HFF-Myc (cell line): ENCODE results near the gene DMD.

Experiments
- DNase-seq: peaks from one replicate; pipeline ENCODE4 v3.0.0-alpha.2; 2011; ENCODE audit warnings: low read depth; ENCODE audit errors: extremely low read depth
- H3K4me3 ChIP-seq: replicated peaks from 2 replicates; pipeline ENCODE4 v1.5.1; 2011; ENCODE audit warnings: low read depth, mild to moderate bottlenecking, control low read depth, low read length
- TF ChIP-seq, protein P1 (sequence below): IDR thresholded peaks from 2 replicates; pipeline ENCODE4 v1.5.1; 2012; ENCODE audit warnings: mild to moderate bottlenecking, low read depth, low read length, control low read depth; ENCODE audit errors: missing control alignments

The DMD gene

DNA sequence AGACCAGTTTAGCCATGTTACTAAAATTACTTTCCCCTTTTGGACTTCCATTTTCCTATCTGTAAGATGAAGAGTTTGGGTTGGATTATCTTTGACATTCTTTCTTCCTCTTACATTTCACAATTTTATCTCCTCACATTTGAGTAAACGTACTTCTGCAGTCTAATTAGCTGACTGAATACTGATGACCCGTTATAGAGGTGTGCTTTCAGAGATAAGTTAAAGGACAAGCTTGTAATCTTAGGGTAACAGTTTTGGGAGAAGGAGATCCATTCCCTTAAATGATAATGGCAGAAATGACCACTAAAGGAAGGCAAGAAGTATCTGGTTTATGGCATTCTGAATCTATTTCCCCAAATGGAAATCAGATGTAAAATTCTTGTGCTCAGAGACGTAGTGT lies 1916.9 kb downstream of the DMD start:
- no peak overlapping the region for H3K4me3 ChIP-seq
- TF ChIP-seq, protein P1, sequence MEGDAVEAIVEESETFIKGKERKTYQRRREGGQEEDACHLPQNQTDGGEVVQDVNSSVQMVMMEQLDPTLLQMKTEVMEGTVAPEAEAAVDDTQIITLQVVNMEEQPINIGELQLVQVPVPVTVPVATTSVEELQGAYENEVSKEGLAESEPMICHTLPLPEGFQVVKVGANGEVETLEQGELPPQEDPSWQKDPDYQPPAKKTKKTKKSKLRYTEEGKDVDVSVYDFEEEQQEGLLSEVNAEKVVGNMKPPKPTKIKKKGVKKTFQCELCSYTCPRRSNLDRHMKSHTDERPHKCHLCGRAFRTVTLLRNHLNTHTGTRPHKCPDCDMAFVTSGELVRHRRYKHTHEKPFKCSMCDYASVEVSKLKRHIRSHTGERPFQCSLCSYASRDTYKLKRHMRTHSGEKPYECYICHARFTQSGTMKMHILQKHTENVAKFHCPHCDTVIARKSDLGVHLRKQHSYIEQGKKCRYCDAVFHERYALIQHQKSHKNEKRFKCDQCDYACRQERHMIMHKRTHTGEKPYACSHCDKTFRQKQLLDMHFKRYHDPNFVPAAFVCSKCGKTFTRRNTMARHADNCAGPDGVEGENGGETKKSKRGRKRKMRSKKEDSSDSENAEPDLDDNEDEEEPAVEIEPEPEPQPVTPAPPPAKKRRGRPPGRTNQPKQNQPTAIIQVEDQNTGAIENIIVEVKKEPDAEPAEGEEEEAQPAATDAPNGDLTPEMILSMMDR = no peak
- DNase-seq = no peak

DNA sequence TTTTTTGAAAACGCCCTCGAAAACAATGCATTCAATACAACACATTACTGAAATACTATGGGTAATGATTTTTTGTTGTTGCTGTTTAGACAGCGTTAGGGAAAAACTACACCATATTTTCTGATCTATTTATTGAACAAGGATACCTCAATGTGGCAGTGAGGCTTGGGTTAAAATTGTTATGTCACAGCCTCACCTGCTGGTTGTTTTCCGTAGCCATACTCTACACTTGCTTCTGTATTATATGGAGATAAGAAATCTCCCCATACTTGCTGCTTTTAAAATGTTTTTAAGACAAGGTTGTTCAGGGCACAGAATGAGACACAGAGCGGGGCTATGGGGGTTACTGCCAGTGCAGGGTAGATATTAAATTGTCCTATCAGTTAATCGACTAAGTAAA lies 1917.9 kb downstream of the DMD start:
- DNase-seq = no peak
- H3K4me3 ChIP-seq = no peak overlapping the region
- TF ChIP-seq, protein P1 = peak; percentile 8

GRCh38 chrX:31291131-31291530 lies 1920.2 kb downstream of the DMD start:
- TF ChIP-seq, protein P1 = no peak
- H3K4me3 ChIP-seq = no peak overlapping the region
- no peak for DNase-seq

GRCh38 chrX:31287861-31288260 lies 1923.5 kb downstream of the DMD start:
- TF ChIP-seq, protein P1 = no peak
- H3K4me3 ChIP-seq = no peak overlapping the region
- no peak for DNase-seq

DNA sequence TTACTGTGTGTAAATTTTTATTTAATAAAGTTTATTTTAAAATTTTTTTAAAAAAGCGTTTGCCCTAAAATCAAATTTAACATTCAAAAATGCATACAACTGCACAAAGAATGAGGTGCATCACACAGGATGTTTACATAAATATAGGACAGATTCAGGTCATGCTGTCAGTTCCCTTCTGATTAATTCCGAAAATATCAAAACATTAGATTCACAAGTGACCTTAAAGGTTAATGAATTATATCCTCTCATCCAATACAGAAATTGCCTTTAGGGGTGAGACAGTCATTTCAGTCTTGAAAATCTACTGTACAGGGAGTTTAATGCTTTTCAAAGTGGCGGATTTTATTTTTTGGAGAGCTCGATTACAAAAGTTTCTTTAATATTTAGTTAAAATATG lies 1930.8 kb downstream of the DMD start:
- no peak overlapping the region for H3K4me3 ChIP-seq
- TF ChIP-seq, protein P1 = no peak
- no peak for DNase-seq

DNA sequence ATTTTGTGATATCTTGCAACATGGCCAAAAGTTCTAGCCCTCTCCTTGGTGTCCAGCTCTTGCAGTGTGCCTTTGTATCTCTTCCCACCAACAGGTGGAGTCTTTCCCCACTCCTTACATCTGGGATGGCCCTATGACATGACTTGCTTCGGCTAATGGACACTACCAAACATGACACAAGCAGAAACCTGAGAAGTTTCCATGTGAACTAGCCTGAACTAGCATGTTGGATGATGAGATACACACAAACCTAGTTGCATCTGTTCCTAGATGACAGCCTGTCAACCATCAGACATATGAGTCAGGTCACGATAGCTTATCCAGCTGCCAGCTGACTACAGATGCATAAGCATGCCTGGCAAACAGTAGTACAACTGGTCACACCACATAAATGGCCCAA lies 1932.0 kb downstream of the DMD start:
- TF ChIP-seq, protein P1 = peak; percentile 44
- DNase-seq = peak; percentile 6
- no peak overlapping the region for H3K4me3 ChIP-seq

- H3K4me3 ChIP-seq = no peak overlapping the region
- no peak for DNase-seq
- TF ChIP-seq, protein P1 = no peak
These were observed 1938.9 kb downstream of the DMD start for GRCh38 chrX:31272472-31272775.
